H9 (cell line): ENCODE measurements around the gene OR51A7. TPM values are rescaled to one million over a fixed set of nuclear protein-coding genes. Genes with fewer than 3 reads are reported as not detected.

ENCODE experiments used
- DNase-seq: peaks from one replicate; pipeline ENCODE4 v3.0.0-alpha.2; 2017
- H2AFZ ChIP-seq: one replicate; pipeline ENCODE4 v1.6.1; 2013; ENCODE audit warnings: mild to moderate bottlenecking, low read length, control low read depth, moderate library complexity
- H2AK5ac ChIP-seq: 2 replicates; pipeline ENCODE4 v1.6.1; 2013; ENCODE audit warnings: low read length, control low read depth, mixed read lengths; ENCODE audit not compliant: insufficient read length
- H2BK120ac ChIP-seq: one replicate; pipeline ENCODE4 v1.6.1; 2013; ENCODE audit warnings: low read depth, mild to moderate bottlenecking, low read length, control low read depth, inconsistent platforms; ENCODE audit not compliant: poor library complexity, severe bottlenecking
- H2BK12ac ChIP-seq: 2 replicates; pipeline ENCODE4 v1.6.1; 2013; ENCODE audit warnings: low read length, control low read depth, mixed read lengths, low read depth; ENCODE audit not compliant: insufficient read length
- H2BK15ac ChIP-seq: 2 replicates; pipeline ENCODE4 v1.6.1; 2013; ENCODE audit warnings: low read depth, low read length, control low read depth
- H2BK20ac ChIP-seq: one replicate; pipeline ENCODE4 v1.6.1; 2013; ENCODE audit warnings: low read depth, mild to moderate bottlenecking, low read length, control low read depth, inconsistent platforms; ENCODE audit not compliant: poor library complexity, severe bottlenecking
- H2BK5ac ChIP-seq: 2 replicates; pipeline ENCODE4 v1.6.1; 2013; ENCODE audit warnings: low read length, control low read depth, mixed read lengths; ENCODE audit not compliant: insufficient read length
- H3K14ac ChIP-seq: 2 replicates; pipeline ENCODE4 v1.6.1; 2013; ENCODE audit warnings: low read length, control low read depth; ENCODE audit not compliant: insufficient read depth
- H3K18ac ChIP-seq: 2 replicates; pipeline ENCODE4 v1.6.1; 2013; ENCODE audit warnings: low read depth, mild to moderate bottlenecking, mixed read lengths, low read length, control low read depth; ENCODE audit not compliant: insufficient read length
- H3K23ac ChIP-seq: 2 replicates; pipeline ENCODE4 v1.6.1; 2013; ENCODE audit warnings: low read length, control low read depth, mixed read lengths, low read depth; ENCODE audit not compliant: insufficient read length
- H3K23me2 ChIP-seq: 2 replicates; pipeline ENCODE4 v1.6.1; 2013; ENCODE audit warnings: low read depth, mild to moderate bottlenecking, mixed read lengths, low read length, control low read depth; ENCODE audit not compliant: insufficient read length, poor library complexity, severe bottlenecking
- H3K27ac ChIP-seq: 2 replicates; pipeline ENCODE4 v1.5.1; 2013; ENCODE audit warnings: low read length, control low read depth, mixed read lengths, low read depth; ENCODE audit not compliant: insufficient read length
- H3K27me3 ChIP-seq: 2 replicates; pipeline ENCODE4 v1.6.1; 2013; ENCODE audit warnings: low read length, control low read depth, inconsistent platforms; ENCODE audit not compliant: insufficient read depth
- H3K4ac ChIP-seq: 2 replicates; pipeline ENCODE4 v1.6.1; 2013; ENCODE audit warnings: low read depth, mild to moderate bottlenecking, control low read depth, inconsistent platforms, low read length, moderate library complexity
- H3K4me1 ChIP-seq: 2 replicates; pipeline ENCODE4 v1.6.1; 2013; ENCODE audit warnings: low read length, control low read depth, inconsistent platforms; ENCODE audit not compliant: insufficient read depth
- H3K4me2 ChIP-seq: 2 replicates; pipeline ENCODE4 v1.6.1; 2013; ENCODE audit warnings: low read length, control low read depth, mixed read lengths; ENCODE audit not compliant: insufficient read length, insufficient read depth
- H3K56ac ChIP-seq: 2 replicates; pipeline ENCODE4 v1.6.1; 2013; ENCODE audit warnings: low read depth, mild to moderate bottlenecking, mixed read lengths, low read length, control low read depth; ENCODE audit not compliant: insufficient read length
- H3K79me1 ChIP-seq: 2 replicates; pipeline ENCODE4 v1.6.1; 2013; ENCODE audit warnings: low read depth, mild to moderate bottlenecking, moderate library complexity, low read length, control low read depth, inconsistent platforms; ENCODE audit not compliant: insufficient read depth, poor library complexity, severe bottlenecking
- H3K79me2 ChIP-seq: 2 replicates; pipeline ENCODE4 v1.6.1; 2013; ENCODE audit warnings: low read length, control low read depth, inconsistent platforms; ENCODE audit not compliant: insufficient read depth
- H3K9ac ChIP-seq: 2 replicates; pipeline ENCODE4 v1.6.1; 2013; ENCODE audit warnings: low read length, control low read depth, mixed read lengths; ENCODE audit not compliant: insufficient read length; ENCODE audit errors: extremely low read depth
- H3K9me3 ChIP-seq: one replicate; pipeline ENCODE4 v1.6.1; 2013; ENCODE audit warnings: low read depth, low read length, inconsistent platforms; ENCODE audit not compliant: control insufficient read depth
- H3T11ph ChIP-seq: one replicate; pipeline ENCODE4 v1.6.1; 2013; ENCODE audit warnings: mild to moderate bottlenecking, low read length, control low read depth, inconsistent platforms
- H4K20me1 ChIP-seq: one replicate; pipeline ENCODE4 v1.6.1; 2013; ENCODE audit not compliant: control insufficient read depth, insufficient read length, insufficient read depth
- H4K5ac ChIP-seq: 2 replicates; pipeline ENCODE4 v1.6.1; 2013; ENCODE audit warnings: low read depth, mild to moderate bottlenecking, mixed read lengths, low read length, control low read depth; ENCODE audit not compliant: insufficient read length
- H4K8ac ChIP-seq: replicated peaks from 2 replicates; pipeline ENCODE4 v1.6.1; 2013; ENCODE audit warnings: low read length, control low read depth, mixed read lengths, low read depth; ENCODE audit not compliant: insufficient read length
- H4K91ac ChIP-seq: 2 replicates; pipeline ENCODE4 v1.6.1; 2013; ENCODE audit warnings: low read depth, mild to moderate bottlenecking, moderate library complexity, mixed read lengths, low read length, control low read depth; ENCODE audit not compliant: insufficient read length
- H3K27ac Mint-ChIP-seq, 3 experiments: 2 replicates in 2 of 3; 3 replicates in 1 of 3; pipeline ENCODE4 v1.8.0; 2020 to 2021; ENCODE audit warnings: mixed read lengths in 3 of 3, mild to moderate bottlenecking in 1 of 3, moderate library complexity in 1 of 3
- H3K27me3 Mint-ChIP-seq: 2 replicates; pipeline ENCODE4 v1.8.0; 2021; ENCODE audit warnings: low read depth, mild to moderate bottlenecking, moderate library complexity, mixed read lengths
- H3K36me3 Mint-ChIP-seq, 3 experiments: 2 replicates in 2 of 3; 3 replicates in 1 of 3; pipeline ENCODE4 v1.8.0; 2020 to 2021; ENCODE audit warnings: low read depth in 3 of 3, mixed read lengths in 3 of 3; ENCODE audit not compliant: insufficient read depth in 1 of 3
- H3K4me1 Mint-ChIP-seq, 2 experiments: 2 replicates each; pipeline ENCODE4 v1.8.0; 2020; ENCODE audit warnings: mixed read lengths in 2 of 2
- H3K4me3 Mint-ChIP-seq, 2 experiments: 2 replicates in 1 of 2; 3 replicates in 1 of 2; pipeline ENCODE4 v1.8.0; 2020 to 2021; ENCODE audit warnings: mild to moderate bottlenecking in 2 of 2, mixed read lengths in 2 of 2, moderate library complexity in 1 of 2
- H3K9me3 Mint-ChIP-seq, 2 experiments: 2 replicates in 1 of 2; 3 replicates in 1 of 2; pipeline ENCODE4 v1.8.0; 2020; ENCODE audit warnings: mild to moderate bottlenecking in 2 of 2, mixed read lengths in 2 of 2, moderate library complexity in 1 of 2
- WGBS: extraction: QIAGEN DNeasy Blood & Tissue Kit; methylation state at CpG from one replicate; pipeline ENCODE4 v1.1.7; 2013; ENCODE audit warnings: missing lambda C conversion rate, low lambda C conversion rate, mixed read lengths; ENCODE audit not compliant: insufficient read length; ENCODE audit errors: extremely low coverage; 5-methylcytosine and 5-hydroxymethylcytosine counted together
- total RNA-seq: library from RNA; stranded (reverse); gene quantifications from 2 replicates; pipeline ENCODE4 v1.2.1, GENCODE V29; 2021
- TF ChIP-seq, protein P1 (sequence below): fragments of 200-600 bp; sonication (generic); conservative IDR thresholded peaks from 3 replicates; pipeline ENCODE4 v1.8.0; 2021; ENCODE audit warnings: antibody characterized with exemption, mild to moderate bottlenecking

OR51A7 gene
- total RNA-seq, 1 experiment from 2014 or later = not detected

DNA sequence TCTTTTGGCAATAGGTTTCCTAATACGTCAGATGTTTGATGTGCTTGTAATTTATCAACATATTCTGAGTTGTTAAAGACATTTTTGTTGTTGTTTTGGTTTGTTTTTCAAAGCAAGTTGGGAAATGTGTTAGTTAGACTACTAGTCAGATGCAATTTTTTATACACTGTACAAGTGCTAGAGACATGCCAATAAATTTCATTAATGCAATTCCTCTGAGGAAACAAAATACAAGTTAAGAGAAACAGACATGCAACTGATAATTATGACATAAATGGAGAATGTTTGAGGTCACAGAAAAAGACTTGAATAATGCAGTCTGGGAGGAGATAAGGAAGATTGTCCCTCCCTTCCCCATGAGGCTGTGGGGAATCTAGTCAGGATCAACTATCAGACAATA is 16.0 kb upstream of the OR51A7 start:
- no peak overlapping the region for H2BK12ac ChIP-seq
- no peak overlapping the region for H2BK20ac ChIP-seq
- no peak overlapping the region for H2AFZ ChIP-seq
- H3K79me2 ChIP-seq = no peaks in the 10 kb centered on the region
- Mint-ChIP-seq H3K4me3 (no peak overlapping the region), H3K4me1 (no peaks in the 10 kb centered on the region), H3K36me3 (no peaks in the 10 kb centered on the region), H3K27me3 (no peaks in the 10 kb centered on the region), H3K27ac (no peak overlapping the region), H3K9me3 (no peaks in the 10 kb centered on the region)
- no peaks in the 10 kb centered on the region for H4K20me1 ChIP-seq
- no peak overlapping the region for H3K27ac ChIP-seq
- no peak overlapping the region for H3K18ac ChIP-seq
- no peak overlapping the region for H3K4me2 ChIP-seq
- H2BK5ac ChIP-seq = no peak overlapping the region
- no peaks in the 10 kb centered on the region for H3K79me1 ChIP-seq
- no peaks in the 10 kb centered on the region for H3K27me3 ChIP-seq
- no peak overlapping the region for H3K9ac ChIP-seq
- no peak overlapping the region for H3K56ac ChIP-seq
- no peak overlapping the region for H2AK5ac ChIP-seq
- no peaks in the 10 kb centered on the region for H3K9me3 ChIP-seq
- H2BK120ac ChIP-seq = no peak overlapping the region
- no peak for DNase-seq
- no peak overlapping the region for H4K5ac ChIP-seq
- no peak overlapping the region for H2BK15ac ChIP-seq
- H3K4ac ChIP-seq = no peak overlapping the region
- TF ChIP-seq, protein P1, sequence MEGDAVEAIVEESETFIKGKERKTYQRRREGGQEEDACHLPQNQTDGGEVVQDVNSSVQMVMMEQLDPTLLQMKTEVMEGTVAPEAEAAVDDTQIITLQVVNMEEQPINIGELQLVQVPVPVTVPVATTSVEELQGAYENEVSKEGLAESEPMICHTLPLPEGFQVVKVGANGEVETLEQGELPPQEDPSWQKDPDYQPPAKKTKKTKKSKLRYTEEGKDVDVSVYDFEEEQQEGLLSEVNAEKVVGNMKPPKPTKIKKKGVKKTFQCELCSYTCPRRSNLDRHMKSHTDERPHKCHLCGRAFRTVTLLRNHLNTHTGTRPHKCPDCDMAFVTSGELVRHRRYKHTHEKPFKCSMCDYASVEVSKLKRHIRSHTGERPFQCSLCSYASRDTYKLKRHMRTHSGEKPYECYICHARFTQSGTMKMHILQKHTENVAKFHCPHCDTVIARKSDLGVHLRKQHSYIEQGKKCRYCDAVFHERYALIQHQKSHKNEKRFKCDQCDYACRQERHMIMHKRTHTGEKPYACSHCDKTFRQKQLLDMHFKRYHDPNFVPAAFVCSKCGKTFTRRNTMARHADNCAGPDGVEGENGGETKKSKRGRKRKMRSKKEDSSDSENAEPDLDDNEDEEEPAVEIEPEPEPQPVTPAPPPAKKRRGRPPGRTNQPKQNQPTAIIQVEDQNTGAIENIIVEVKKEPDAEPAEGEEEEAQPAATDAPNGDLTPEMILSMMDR = no peak
- no peak overlapping the region for H3K23ac ChIP-seq
- no peak overlapping the region for H4K91ac ChIP-seq
- no peak overlapping the region for H3K14ac ChIP-seq
- H3T11ph ChIP-seq = no peak overlapping the region
- no peak overlapping the region for H4K8ac ChIP-seq
- no peaks in the 10 kb centered on the region for H3K4me1 ChIP-seq
- WGBS = no CpG with 5 or more reads among the region's 1 CpG
- H3K23me2 ChIP-seq = no peaks in the 10 kb centered on the region
